HTERT RPE-1 (cell line): Measurements from ENCODE around the gene CTAG1B.
"Not testable (repeated sequence)": the region's sequence is repeated elsewhere in the genome, so short reads cannot be mapped to it uniquely, and the experiment has no call there.

Experiments
- in situ Hi-C: fragments of 300-500 bp; cut with MboI; formaldehyde crosslinking; loops from 4 replicates; pipeline ENCODE4 v1.14.3; 2020; ENCODE audit warnings: low sequenced_read_pairs

CTAG1B gene

DNA sequence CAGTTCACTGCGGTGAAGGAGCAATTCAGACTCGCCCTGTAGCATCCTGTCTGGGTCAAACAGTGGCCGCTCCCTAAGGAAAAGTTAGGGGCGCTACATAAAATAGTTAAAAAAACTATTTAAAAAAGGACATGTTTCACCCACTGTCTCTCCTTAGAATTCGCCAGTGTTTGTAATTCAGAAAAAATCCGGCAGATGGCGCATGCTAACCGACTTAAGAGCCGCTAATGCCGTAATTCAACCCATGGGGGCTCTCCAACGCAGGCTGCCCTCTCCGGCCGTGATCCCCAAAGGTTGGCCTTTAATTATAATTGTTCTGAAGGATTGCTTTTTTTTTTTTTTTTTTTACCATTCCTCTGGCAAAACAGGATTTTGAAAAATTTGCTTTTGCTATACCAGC is 28.7 kb downstream of the CTAG1B start:
- in situ Hi-C loops = not testable (repeated sequence)

DNA sequence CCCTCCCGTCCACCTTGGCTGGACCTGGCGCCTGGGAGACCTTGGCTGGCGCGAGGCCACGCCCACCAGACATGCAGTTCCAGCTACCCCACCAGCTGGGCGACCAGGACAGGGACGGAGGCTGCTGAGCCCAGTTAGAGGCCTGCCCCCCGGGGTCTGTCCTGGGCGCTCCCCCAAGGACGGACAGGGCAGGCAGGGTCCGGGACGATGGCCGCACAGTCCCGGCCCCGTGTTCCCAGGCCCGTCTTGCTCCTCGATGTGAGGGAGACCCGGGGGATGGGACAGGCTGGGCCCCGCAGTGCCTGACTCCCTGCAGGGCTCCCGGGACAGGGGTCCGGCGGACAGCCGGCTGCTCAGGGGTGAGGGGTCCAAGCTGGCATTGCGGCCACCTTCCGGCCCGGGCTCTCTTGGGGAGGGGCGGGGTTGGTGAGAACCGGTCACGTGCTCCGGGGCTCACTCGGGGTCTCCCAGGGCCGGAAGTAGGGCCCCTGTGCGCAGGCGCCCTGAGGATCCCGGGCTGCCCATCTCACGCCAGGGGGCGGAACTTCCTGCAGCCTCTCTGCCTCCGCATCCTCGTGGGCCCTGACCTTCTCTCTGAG is 34.4 kb downstream of the CTAG1B start, which contains the start of gene CTAG1A:
CTAG1A (plus strand) TSS at position 549 of the 599 bp plus-strand sequence. CDS start 74 bp downstream, outside the sequence.
- in situ Hi-C loops = not testable (repeated sequence)

GRCh38 chrX:154582994-154583393 is 36.1 kb downstream of the CTAG1B start:
- in situ Hi-C loops = not testable (repeated sequence)

GRCh38 chrX:154575076-154575475 is 44.0 kb downstream of the CTAG1B start:
- in situ Hi-C loops = not testable (repeated sequence)

- in situ Hi-C loops = not testable (repeated sequence)
Measured at GRCh38 chrX:154573061-154573460, 46.0 kb downstream of the CTAG1B start.

DNA sequence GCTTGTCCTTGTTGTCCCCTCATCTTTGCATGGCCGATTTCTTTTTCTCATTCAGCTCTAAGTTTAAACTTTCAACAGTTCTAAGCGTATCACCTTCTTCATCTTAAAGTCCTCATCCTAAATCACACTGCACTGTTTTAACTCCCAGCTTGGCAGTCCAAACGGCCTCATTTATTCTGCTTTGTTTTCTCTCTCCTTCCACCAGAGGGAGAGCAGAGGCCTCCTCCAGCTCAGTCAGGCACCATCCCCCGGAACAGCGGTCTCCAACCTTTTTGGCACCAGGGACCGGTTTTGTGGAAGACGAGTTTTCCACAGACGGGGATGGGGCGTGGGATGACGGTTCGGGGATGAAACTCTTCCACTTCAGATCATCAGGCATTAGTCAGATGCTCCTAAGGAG is 48.7 kb downstream of the CTAG1B start:
- in situ Hi-C loops = not testable (repeated sequence)
